Measurements from ENCODE around the gene SEL1L3.

- TF ChIP-seq CTCF (conservative IDR thresholded peaks at IDR 0.05 in 1 of 2, IDR thresholded peaks at IDR 0.05 in 1 of 2; ENCODE audit: extremely low read depth in 1 of 2, insufficient read depth in 1 of 2, low read depth in 1 of 2, low read length in 2 of 2): no peak
- no peak for TF ChIP-seq EZH2 (IDR thresholded peaks at IDR 0.05; ENCODE audit: borderline replicate concordance, low read length)
These were observed 136.9 kb downstream of the SEL1L3 start for GRCh38 chr4:25725870-25726269.
